22Rv1 (cell line): ENCODE results near the gene ACTBL2.

Experiments used
- H3K27ac ChIP-seq: fragments of 450-650 bp; 2 replicates; pipeline ENCODE4 v1.5.1; 2017
- ZFX ChIP-seq: fragments of 450-650 bp; IDR thresholded peaks from 2 replicates; pipeline ENCODE4 v1.6.1; 2017; ENCODE audit warnings: antibody characterized with exemption, borderline replicate concordance
- TF ChIP-seq, protein P1 (sequence below): fragments of 450-650 bp; IDR thresholded peaks from 2 replicates; pipeline ENCODE4 v1.5.1; 2017; ENCODE audit warnings: mild to moderate bottlenecking

Gene ACTBL2

DNA sequence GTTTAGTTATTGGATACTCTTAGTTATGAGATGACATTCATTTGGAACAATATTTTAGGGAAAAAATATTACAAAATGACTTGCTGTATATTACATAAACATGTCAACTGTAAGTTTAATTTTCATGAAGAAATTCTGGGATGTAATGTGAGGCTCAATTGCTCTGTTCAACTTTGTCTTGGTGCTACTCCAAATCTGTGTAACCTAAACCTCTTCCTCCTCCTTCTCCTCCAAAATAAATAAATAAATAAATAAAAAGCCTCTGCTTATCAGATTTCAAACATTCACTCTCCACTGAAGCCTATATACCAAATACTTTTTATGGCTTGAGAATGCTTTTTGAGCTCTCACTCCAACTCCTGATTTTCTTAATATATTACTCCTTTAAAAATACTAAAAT lies 27.7 kb downstream of the ACTBL2 start:
- TF ChIP-seq, protein P1, sequence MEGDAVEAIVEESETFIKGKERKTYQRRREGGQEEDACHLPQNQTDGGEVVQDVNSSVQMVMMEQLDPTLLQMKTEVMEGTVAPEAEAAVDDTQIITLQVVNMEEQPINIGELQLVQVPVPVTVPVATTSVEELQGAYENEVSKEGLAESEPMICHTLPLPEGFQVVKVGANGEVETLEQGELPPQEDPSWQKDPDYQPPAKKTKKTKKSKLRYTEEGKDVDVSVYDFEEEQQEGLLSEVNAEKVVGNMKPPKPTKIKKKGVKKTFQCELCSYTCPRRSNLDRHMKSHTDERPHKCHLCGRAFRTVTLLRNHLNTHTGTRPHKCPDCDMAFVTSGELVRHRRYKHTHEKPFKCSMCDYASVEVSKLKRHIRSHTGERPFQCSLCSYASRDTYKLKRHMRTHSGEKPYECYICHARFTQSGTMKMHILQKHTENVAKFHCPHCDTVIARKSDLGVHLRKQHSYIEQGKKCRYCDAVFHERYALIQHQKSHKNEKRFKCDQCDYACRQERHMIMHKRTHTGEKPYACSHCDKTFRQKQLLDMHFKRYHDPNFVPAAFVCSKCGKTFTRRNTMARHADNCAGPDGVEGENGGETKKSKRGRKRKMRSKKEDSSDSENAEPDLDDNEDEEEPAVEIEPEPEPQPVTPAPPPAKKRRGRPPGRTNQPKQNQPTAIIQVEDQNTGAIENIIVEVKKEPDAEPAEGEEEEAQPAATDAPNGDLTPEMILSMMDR = no peak
- TF ChIP-seq ZFX = no peak
- H3K27ac ChIP-seq = no peak overlapping the region

DNA sequence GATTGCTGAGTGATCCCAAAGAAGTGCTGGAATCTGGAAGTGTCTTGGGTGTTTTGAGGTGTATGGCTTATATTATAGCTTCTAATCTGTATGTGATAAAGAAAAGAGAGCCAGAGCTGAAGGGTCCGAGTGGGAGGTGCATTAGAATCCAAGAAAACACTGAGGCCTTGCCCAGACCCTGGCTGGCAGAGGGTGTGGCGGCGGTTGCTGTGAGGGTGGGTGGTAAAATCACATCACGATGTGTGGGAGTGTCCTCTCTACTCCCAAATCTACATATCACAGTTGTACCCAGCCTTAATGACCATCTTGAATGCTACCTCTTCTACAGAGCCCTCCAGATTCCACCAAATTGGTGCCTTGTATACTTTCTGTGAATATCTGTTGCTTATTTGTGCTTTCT lies 28.9 kb downstream of the ACTBL2 start:
- peak overlapping the region; percentile 55 for H3K27ac ChIP-seq

DNA sequence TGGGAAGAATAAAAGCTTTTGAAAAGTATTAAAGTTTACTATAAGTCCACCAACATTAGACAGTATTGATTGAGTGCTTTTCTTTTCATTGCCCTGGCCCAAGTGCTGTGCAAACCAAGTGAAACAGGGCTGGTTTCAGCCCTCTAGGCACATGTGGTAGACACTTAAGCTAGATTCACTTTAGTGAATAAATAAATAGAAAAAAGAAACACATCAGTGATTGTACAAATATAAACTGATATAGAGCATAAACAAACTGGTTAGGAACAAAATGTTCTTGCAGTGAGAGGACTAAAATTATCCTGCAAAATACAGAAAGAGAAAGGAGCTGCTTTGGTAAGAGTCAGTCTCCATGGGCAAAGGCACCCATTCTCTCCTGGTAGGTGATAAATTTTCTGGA lies 29.7 kb downstream of the ACTBL2 start:
- no peak for TF ChIP-seq ZFX
- TF ChIP-seq, protein P1 = no peak
- peak overlapping the region; percentile 55 for H3K27ac ChIP-seq

More for the DNA sequence above, 28.9 kb downstream of the ACTBL2 start:
- no peak for TF ChIP-seq ZFX
- TF ChIP-seq, protein P1 = no peak

DNA sequence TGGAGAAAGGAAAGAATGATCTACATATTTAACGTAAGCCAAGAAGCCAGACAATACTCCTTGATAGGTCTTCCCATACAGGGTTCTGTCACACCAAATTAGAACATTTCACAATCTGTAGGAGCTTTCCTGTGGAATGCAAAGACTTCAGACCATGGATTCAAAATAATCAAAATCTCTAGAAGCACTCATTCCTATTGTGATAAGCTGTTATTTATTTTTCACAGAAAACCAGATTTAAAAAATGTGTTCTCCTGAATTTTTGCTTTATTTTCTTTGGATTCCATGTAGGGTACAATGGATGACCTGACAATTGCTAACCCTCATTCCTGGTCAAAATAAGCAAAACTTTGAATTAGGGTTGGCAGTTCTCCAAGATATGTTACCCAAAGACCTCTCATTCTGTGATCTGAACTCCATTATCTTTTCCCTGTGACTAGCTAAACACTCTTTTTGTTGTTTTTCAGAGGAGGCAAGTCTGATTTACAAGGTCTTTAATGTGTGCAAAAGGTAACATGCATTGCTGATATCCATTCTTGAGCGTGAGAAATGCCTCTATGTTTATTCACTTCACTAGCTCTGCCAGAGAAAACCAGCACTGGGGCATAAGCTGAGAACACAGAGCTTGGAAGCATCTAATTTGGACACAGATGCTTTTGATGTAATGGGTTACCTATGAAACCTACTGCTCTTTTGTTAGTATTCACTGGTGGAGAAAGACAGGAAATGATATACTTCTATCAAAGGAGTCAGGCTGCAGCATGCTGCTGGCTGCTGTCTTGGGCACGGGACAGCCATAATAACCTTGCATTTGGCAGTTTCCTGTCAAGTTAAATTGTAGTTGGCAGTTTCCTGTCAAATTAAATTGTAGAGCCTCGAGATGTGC lies 31.4 kb downstream of the ACTBL2 start:
- no peak overlapping the region for H3K27ac ChIP-seq
- no peak for TF ChIP-seq ZFX

DNA sequence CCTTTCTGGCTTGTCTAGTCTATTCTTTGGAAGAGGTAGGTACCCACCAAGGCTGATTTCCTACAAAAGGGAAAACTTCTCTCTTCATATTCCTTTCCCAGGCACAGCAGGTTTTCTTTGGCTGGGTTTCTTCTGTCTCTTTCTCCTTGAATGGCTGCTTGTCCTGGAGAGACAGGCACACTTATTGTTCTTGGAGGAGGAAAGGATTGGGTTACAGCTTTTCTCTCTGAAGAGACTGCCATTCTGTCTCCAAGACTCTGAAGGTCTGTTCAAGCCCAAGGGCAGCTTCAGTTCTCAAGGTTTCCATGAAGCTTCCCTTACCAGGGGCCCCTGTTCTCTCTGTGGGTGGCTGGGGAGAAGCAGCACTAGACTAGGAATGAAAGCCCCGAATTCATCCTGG lies 33.9 kb downstream of the ACTBL2 start:
- no peak overlapping the region for H3K27ac ChIP-seq
- TF ChIP-seq, protein P1 = no peak
- no peak for TF ChIP-seq ZFX

DNA sequence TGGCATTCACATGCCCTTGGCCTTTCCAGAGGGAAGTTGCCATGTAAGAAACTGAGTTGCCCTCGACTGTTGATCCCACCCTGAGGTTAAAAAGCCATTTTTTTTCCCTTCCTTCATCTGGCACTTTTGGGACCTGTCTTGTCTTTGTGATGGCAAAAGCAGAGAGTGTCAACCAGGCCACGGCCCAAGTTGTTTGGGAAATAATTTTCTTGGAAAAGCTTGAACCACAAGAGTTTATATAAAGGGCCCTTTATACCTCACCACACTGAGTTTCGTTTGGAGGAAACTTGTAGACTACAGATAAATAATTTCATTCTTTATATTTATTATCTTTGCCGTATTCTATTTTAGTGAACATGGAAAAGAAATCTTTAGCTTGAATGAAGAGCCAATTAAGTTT lies 34.3 kb downstream of the ACTBL2 start:
- no peak for TF ChIP-seq ZFX
- TF ChIP-seq, protein P1 = no peak
- H3K27ac ChIP-seq = no peak overlapping the region

DNA sequence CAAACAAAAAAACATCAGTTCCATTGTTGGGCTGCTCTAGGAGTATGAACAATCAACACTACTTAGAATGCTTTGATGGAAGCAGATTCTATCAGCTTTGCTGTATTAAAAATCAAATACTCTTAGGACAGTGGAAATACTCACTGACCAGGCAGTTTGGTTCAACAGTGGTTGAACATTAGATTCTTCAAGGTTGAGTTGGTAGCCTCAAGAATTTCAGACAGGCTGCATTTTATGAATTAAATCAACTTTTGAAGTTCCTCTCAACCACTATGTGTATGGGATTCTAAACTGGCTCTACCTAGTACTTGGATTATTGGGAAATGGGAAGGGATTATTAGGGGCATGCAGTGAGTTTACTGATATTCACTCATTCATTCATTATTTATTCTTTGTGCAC lies 35.0 kb downstream of the ACTBL2 start:
- TF ChIP-seq ZFX = no peak
- TF ChIP-seq, protein P1 = no peak
- no peak overlapping the region for H3K27ac ChIP-seq
